HepG2 (cell line): Measurements from ENCODE around the gene ZNF385B.

ENCODE experiments used
- ATF3 ChIP-seq: sonication (generic); formaldehyde crosslinking; IDR thresholded peaks from 2 replicates; pipeline ENCODE4 v1.4.0; 2020; ENCODE audit warnings: missing genetic modification reagents
- ETV6 ChIP-seq: sonication (generic); formaldehyde crosslinking; conservative IDR thresholded peaks from 2 replicates; pipeline ENCODE4 v1.4.0; 2020; ENCODE audit warnings: missing genetic modification reagents
- FOXA3 ChIP-seq: IDR thresholded peaks from 2 replicates; pipeline ENCODE4 v1.6.1; 2016; ENCODE audit warnings: missing genetic modification reagents, missing compliant biosample characterization
- FOXK2 ChIP-seq: fragments of 450-650 bp; IDR thresholded peaks from 2 replicates; pipeline ENCODE4 v1.6.1; 2016
- KLF16 ChIP-seq, 2 experiments: sonication (generic) in 1 of 2; formaldehyde crosslinking in 1 of 2; IDR thresholded peaks; 2 replicates each; pipeline versions ENCODE4 v1.6.1 to v1.8.0; 2016 to 2023; ENCODE audit warnings: missing genetic modification reagents in 2 of 2, missing compliant biosample characterization in 1 of 2
- MAFF ChIP-seq: IDR thresholded peaks from 2 replicates; pipeline ENCODE4 v1.6.1; 2011; ENCODE audit warnings: low read depth, low read length, improper control_type of control experiment
- MZF1 ChIP-seq: sonication (generic); formaldehyde crosslinking; IDR thresholded peaks from 2 replicates; pipeline ENCODE4 v1.8.1; 2023; ENCODE audit warnings: mild to moderate bottlenecking, missing genetic modification reagents, borderline replicate concordance
- PRDM4 ChIP-seq: sonication (generic); formaldehyde crosslinking; IDR thresholded peaks from 2 replicates; pipeline ENCODE4 v1.9.0; 2021; ENCODE audit warnings: missing genetic modification reagents, borderline replicate concordance
- STAG1 ChIP-seq: sonication (generic); formaldehyde crosslinking; IDR thresholded peaks from 2 replicates; pipeline ENCODE4 v1.4.0; 2020; ENCODE audit warnings: missing genetic modification reagents
- USF2 ChIP-seq, 2 experiments: sonication (generic) in 1 of 2; formaldehyde crosslinking in 1 of 2; IDR thresholded peaks; 2 replicates each; pipeline versions ENCODE4 v1.5.1 to v1.6.1; 2011 to 2020; ENCODE audit warnings: borderline replicate concordance in 1 of 2, low read depth in 1 of 2, low read length in 1 of 2, mild to moderate bottlenecking in 1 of 2, missing genetic modification reagents in 1 of 2, moderate library complexity in 1 of 2

DNA sequence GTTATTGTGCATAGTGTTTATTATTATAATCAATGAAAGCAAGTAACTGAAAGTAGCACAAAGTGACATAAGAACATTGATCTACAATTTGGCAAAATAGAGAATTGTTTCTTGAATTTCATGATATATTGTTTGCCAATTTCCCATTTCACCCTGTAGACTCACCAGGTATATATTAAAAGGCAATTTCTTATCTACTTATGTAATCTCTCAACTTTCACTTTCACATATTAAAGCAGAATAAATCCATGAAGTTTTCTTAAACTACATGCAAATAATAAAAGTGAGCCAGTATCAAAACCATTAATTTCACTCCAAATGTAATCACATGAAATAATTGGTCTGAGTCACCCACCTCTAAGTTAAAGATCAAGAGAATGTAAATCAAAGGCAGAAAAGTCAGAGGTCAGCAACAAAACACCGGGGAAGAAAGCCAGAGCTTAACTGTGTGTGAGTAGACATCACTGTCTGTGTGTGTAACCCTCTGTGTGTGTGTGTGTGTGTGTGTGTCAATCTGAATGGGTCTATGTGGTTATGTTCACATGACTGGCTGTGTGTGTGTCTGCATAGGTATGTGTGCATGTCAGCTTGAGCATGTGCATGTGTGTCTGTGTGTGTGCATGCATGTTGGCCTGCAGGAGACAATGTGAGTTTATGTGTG is 44.1 kb downstream of the ZNF385B start:
- no peak for TF ChIP-seq FOXA3
- no peak for TF ChIP-seq ATF3 (CRISPR knock-in tag)
- no peak for TF ChIP-seq USF2 (IDR thresholded peaks at IDR 0.05; ENCODE audit: low read depth, low read length)
- no peak for TF ChIP-seq USF2 (CRISPR knock-in tag; IDR thresholded peaks at IDR 0.05; ENCODE audit: borderline replicate concordance)
- TF ChIP-seq MZF1 (CRISPR knock-in tag) = no peak
- TF ChIP-seq ETV6 (CRISPR knock-in tag) = no peak
- no peak for TF ChIP-seq MAFF
- no peak for TF ChIP-seq STAG1
- TF ChIP-seq KLF16 (CRISPR knock-in tag; IDR thresholded peaks at IDR 0.05) = no peak
- TF ChIP-seq FOXK2 = no peak
- no peak for TF ChIP-seq PRDM4 (CRISPR knock-in tag)
